ENCODE measurements around the gene ANXA5.

ANXA5 gene

GRCh38 chr4:121642876-121643585 lies 53.7 kb downstream of the ANXA5 start:
- DNase-seq (ENCODE audit: low read depth), result no peak

GRCh38 chr4:121642292-121642691 lies 54.5 kb downstream of the ANXA5 start:
- no peak for DNase-seq (ENCODE audit: low read depth)

- DNase-seq (ENCODE audit: low read depth), result no peak
These were observed 63.1 kb downstream of the ANXA5 start for GRCh38 chr4:121633653-121634052.

- no peak for DNase-seq (ENCODE audit: low read depth)
These were observed 64.1 kb downstream of the ANXA5 start for GRCh38 chr4:121632636-121633035.

All from activated gamma-delta T cell treated with anti-CD3 and anti-CD28 coated beads, Interleukin-2, amount 50 U/mL, for 16 hours (primary cell).